Measurements from ENCODE around the gene PHF20.

DNA sequence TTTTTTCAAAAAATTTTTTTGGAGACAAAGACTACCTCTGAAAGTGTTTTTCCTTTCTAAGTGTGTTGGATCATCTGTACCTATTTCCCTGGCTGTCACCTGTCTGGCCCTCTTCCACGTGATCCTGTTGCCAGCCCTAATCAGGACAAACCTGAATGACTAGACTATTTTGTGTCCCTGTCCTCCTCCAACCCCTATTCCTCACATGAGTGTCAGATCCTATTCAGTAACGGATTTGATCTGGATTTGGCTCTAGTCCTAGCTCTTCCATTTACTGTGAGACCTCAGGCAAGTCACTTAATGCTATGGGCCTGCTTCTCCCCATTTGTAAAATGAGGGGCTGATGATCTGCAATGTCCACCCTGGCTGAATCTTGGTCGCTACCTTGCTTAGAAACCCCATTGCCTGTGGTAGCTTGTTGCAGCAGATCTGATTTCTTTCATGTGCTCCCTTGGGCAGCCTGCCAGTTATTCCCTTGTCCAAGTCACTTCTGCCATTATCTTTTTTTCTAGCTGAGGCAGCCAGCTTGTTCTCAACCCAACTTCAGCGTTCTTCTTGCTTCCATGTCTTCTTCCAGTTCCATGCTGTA is 4.8 kb downstream of the PHF20 start:
- TF ChIP-seq, protein P1, sequence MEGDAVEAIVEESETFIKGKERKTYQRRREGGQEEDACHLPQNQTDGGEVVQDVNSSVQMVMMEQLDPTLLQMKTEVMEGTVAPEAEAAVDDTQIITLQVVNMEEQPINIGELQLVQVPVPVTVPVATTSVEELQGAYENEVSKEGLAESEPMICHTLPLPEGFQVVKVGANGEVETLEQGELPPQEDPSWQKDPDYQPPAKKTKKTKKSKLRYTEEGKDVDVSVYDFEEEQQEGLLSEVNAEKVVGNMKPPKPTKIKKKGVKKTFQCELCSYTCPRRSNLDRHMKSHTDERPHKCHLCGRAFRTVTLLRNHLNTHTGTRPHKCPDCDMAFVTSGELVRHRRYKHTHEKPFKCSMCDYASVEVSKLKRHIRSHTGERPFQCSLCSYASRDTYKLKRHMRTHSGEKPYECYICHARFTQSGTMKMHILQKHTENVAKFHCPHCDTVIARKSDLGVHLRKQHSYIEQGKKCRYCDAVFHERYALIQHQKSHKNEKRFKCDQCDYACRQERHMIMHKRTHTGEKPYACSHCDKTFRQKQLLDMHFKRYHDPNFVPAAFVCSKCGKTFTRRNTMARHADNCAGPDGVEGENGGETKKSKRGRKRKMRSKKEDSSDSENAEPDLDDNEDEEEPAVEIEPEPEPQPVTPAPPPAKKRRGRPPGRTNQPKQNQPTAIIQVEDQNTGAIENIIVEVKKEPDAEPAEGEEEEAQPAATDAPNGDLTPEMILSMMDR (IDR thresholded peaks at IDR 0.05; ENCODE audit: extremely low read depth in 1 of 2, insufficient read depth in 1 of 2, low read depth in 1 of 2, low read length in 2 of 2) = no peak
- TF ChIP-seq POLR2A (IDR thresholded peaks at IDR 0.05; ENCODE audit: low read depth, low read length) = no peak
- TF ChIP-seq GATA2 (IDR thresholded peaks at IDR 0.05; ENCODE audit: insufficient read depth, insufficient read length, low read depth, low read length) = no peak
- TF ChIP-seq POLR2AphosphoS5 (IDR thresholded peaks at IDR 0.05; ENCODE audit: insufficient read depth, low read depth, low read length) = no peak
- TF ChIP-seq, protein P2, sequence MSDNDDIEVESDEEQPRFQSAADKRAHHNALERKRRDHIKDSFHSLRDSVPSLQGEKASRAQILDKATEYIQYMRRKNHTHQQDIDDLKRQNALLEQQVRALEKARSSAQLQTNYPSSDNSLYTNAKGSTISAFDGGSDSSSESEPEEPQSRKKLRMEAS (IDR thresholded peaks at IDR 0.05; ENCODE audit: insufficient read depth, insufficient read length) = no peak
- TF ChIP-seq MYC (IDR thresholded peaks at IDR 0.05; ENCODE audit: low read depth, low read length) = no peak
- TF ChIP-seq JUN (IDR thresholded peaks at IDR 0.05; ENCODE audit: borderline replicate concordance, insufficient read depth, insufficient read length, low read depth) = no peak
